Activated CD8-positive, alpha-beta memory T cell treated with anti-CD3 and anti-CD28 coated beads for 36 hours (primary cell): ENCODE measurements around the gene SMIM21. TPM values are rescaled to one million over a fixed set of nuclear protein-coding genes. Genes with fewer than 3 reads are reported as not detected.

Experiments
- total RNA-seq, 2 experiments: library from RNA; stranded (reverse); gene quantifications; one replicate each; pipeline ENCODE4 v1.2.3, GENCODE V29; 2021

Gene SMIM21
- total RNA-seq, 2 experiments from 2014 or later = not detected

Other genes with a start within 250 kb of the SMIM21 start
- 10 to 100 TPM; 23.0 to 23.3 TPM for gene PTGR3, start 218.6 kb downstream of the SMIM21 start, total RNA-seq
- gene TSHZ1, start 216.9 kb downstream of the SMIM21 start, total RNA-seq = 10 to 100 TPM; 14.8 to 15.0 TPM